ENCODE measurements around the gene ZNF367.
"Not testable (repeated sequence)": the region's sequence is repeated elsewhere in the genome, so short reads cannot be mapped to it uniquely, and the experiment has no call there.

The ZNF367 gene

GRCh38 chr9:96360976-96361375 is 57.2 kb downstream of the ZNF367 start:
- DNase-seq (ENCODE audit: low spot score), result no peak

- not testable (repeated sequence) for DNase-seq (ENCODE audit: low spot score)
Observed at GRCh38 chr9:96360523-96360922, 57.6 kb downstream of the ZNF367 start.

- DNase-seq (ENCODE audit: low spot score), result no peak
Observed at GRCh38 chr9:96350866-96351265, 67.3 kb downstream of the ZNF367 start.

- no peak for DNase-seq (ENCODE audit: low spot score)
Observed at GRCh38 chr9:96348261-96348660, 69.9 kb downstream of the ZNF367 start.

GRCh38 chr9:96345551-96345950 is 72.6 kb downstream of the ZNF367 start:
- no peak for DNase-seq (ENCODE audit: low spot score)

GRCh38 chr9:96344458-96345180 is 73.6 kb downstream of the ZNF367 start:
- no peak for DNase-seq (ENCODE audit: low spot score)

GRCh38 chr9:96343515-96344360 is 74.4 kb downstream of the ZNF367 start:
- DNase-seq (ENCODE audit: low spot score), result no peak

- DNase-seq (ENCODE audit: low spot score), result no peak
Observed at GRCh38 chr9:96342571-96343245, 75.5 kb downstream of the ZNF367 start.

- no peak for DNase-seq (ENCODE audit: low spot score)
Observed at GRCh38 chr9:96340707-96341106, 77.5 kb downstream of the ZNF367 start.

- no peak for DNase-seq (ENCODE audit: low spot score)
Observed at GRCh38 chr9:96338299-96338698, 79.9 kb downstream of the ZNF367 start.
